SU-DHL-6 (cell line): ENCODE data around the gene CCDC188.

Source experiments
- EZH2phosphoT487 ChIP-seq: fragments of 200-600 bp; sonication (generic), shearing (Covaris generic); conservative IDR thresholded peaks from 2 replicates; pipeline ENCODE4 v1.6.1; 2018; ENCODE audit warnings: mild to moderate bottlenecking, antibody characterized with exemption, low read length, moderate library complexity, mixed read lengths
- TF ChIP-seq, protein P1 (sequence below): fragments of 200-600 bp; sonication (generic); IDR thresholded peaks from one replicate; pipeline ENCODE4 v1.5.1; 2017; ENCODE audit warnings: antibody characterized with exemption, mild to moderate bottlenecking, low read length, moderate library complexity; ENCODE audit not compliant: insufficient read depth, poor library complexity, severe bottlenecking

DNA sequence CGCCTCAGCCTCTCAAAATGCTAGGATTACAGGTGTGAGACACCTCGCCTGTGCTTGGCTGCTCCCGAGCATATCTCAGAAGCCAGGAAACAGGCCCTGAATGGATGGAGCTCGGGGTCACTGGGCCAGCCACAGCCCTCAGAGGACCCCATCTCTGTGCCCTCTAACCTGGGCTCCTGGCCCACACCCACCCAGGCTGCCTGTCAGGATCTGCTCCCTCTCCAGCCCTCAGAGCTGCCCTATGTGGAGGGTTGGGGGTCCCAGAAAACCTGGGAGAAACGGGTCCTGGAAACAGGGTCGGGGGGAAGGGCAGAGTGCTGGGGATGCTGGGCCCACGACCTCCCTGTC is 5.2 kb upstream of the CCDC188 start:
- TF ChIP-seq EZH2phosphoT487, result no peak
- TF ChIP-seq, protein P1, sequence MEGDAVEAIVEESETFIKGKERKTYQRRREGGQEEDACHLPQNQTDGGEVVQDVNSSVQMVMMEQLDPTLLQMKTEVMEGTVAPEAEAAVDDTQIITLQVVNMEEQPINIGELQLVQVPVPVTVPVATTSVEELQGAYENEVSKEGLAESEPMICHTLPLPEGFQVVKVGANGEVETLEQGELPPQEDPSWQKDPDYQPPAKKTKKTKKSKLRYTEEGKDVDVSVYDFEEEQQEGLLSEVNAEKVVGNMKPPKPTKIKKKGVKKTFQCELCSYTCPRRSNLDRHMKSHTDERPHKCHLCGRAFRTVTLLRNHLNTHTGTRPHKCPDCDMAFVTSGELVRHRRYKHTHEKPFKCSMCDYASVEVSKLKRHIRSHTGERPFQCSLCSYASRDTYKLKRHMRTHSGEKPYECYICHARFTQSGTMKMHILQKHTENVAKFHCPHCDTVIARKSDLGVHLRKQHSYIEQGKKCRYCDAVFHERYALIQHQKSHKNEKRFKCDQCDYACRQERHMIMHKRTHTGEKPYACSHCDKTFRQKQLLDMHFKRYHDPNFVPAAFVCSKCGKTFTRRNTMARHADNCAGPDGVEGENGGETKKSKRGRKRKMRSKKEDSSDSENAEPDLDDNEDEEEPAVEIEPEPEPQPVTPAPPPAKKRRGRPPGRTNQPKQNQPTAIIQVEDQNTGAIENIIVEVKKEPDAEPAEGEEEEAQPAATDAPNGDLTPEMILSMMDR, result no peak
